Stimulated activated CD4-positive, alpha-beta T cell treated with anti-CD3 and anti-CD28 coated beads, Interleukin-12 subunit alpha, Interleukin-12 subunit beta, amount 100 ng/mL, for 48 hours (primary cell): ENCODE measurements around the gene SV2A.
"Not testable (repeated sequence)": the region's sequence is repeated elsewhere in the genome, so short reads cannot be mapped to it uniquely, and the experiment has no call there.

Experiments
- DNase-seq, 3 donors: peaks; one replicate each; pipeline ENCODE4 v3.0.0-alpha.2; 2020; ENCODE audit warnings: low read depth in 2 of 3, low spot score in 1 of 3

SV2A gene

DNA sequence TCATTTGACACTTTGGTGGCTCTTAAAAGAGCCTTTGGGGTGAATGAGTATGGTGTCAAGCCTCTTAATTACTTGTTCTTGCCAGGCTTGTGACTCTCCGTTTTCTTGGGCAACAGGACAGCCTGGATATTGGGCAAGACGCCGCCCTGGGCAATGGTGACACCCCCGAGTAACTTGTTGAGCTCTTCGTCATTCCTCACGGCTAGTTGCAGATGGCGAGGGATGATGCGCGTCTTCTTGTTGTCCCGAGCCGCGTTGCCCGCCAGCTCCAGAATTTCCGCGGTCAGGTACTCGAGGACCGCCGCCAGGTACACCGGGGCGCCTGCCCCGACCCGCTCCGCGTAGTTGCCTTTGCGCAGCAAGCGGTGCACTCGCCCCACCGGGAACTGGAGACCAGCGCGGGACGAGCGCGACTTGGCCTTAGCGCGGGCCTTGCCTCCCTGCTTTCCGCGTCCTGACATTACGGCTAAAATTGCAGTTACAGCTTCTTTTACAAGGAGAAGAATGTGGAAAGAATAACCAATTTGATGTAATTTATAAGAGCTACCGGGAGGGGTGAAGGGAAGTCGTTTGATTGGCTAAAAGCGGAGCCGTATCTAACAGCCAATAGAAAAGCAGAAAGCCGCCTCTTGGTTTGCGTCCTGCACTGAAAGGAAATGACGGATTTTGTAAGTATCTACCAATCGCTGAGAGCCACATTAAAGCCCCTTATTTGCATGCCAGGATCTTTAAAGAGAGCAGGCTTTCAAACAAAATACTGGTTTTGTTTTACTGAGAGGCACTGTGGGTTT is 30.0 kb downstream of the SV2A start:
- peak; percentile 60 to 69 (median 62) for DNase-seq

DNA sequence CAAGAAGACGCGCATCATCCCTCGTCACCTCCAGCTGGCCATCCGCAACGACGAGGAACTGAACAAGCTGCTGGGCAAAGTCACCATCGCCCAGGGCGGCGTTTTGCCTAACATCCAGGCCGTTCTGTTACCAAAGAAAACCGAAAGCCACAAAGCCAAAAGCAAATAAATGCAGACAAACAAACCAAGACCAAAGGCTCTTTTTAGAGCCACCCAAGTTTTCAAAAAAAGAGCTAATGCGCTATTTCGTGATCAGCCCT is 30.5 kb downstream of the SV2A start:
- DNase-seq: not testable (repeated sequence)

DNA sequence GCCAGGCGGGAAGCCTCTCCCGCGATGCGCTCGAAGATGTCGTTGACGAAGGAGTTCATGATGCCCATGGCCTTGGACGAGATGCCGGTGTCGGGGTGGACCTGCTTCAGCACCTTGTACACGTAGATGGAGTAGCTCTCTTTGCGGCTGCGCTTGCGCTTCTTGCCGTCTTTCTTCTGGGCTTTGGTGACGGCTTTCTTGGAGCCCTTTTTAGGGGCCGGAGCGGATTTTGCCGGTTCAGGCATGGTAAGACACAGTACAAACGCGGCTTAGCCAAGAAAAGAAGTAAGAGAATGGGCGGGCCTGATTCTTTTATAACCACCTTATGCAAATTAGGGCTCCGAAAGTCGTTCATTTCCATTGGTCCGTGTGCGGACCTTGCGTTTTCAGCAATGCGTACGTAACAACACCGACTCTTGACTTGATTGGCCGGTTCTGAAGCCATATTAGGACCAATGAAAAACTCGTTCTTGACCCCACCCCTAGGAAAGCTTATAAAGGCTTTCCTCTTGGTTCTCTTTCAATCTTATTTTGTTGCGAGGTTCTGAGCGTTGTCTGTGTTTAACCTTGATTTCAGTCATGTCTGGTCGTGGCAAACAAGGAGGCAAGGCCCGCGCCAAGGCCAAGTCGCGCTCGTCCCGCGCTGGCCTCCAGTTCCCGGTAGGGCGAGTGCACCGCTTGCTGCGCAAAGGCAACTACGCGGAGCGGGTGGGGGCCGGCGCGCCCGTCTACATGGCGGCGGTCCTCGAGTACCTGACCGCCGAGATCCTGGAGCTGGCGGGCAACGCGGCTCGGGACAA is 31.0 kb downstream of the SV2A start:
- peak; percentile 70 to 91 (median 80) for DNase-seq

DNA sequence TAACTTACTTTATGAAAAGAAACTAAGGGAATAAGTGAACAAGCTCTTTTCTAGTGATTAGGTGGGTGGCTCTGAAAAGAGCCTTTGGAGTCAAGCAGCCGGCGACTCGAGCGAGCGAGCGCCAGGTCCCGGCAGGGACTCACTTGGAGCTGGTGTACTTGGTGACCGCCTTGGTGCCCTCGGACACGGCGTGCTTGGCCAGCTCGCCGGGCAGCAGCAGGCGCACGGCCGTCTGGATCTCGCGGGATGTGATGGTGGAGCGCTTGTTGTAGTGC is 31.6 kb downstream of the SV2A start:
- not testable (repeated sequence) for DNase-seq

DNA sequence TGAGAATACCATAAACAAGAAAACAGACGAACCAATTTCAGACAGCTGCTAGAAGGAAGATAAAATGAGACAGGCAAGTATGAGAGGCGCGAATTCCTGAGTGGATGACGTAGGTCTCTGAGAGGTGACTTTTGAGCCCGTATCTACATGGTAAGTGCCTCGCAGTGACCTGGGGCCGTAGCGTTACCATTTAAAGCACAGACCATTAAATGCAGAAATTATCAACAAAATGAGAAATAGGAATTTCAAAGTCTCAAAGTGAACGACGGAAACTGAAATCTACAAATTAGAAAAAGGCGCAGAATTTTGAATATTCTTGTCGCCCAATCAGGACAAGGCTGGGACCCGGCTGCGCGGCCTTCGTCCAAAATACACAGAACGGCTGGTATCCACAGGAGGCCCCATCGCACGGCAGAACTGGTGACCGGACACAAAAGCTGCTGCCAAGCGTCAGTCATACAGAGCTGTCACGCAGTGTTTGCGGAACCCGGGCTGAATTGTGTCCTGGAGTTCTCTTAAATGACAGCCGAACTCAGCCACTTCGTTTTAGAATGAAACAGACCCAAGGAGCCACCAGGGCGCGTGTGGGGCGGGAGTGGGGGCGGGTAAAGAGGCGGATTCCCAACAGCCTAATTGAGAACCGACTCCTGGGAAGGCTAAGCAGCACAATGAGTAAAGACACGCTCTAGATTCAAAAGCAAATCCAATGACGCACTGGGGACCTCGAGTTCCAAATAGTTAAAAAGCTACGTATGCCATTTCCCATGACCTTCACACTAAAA is 32.1 kb downstream of the SV2A start:
- peak; percentile 70 to 79 (median 76) for DNase-seq

DNA sequence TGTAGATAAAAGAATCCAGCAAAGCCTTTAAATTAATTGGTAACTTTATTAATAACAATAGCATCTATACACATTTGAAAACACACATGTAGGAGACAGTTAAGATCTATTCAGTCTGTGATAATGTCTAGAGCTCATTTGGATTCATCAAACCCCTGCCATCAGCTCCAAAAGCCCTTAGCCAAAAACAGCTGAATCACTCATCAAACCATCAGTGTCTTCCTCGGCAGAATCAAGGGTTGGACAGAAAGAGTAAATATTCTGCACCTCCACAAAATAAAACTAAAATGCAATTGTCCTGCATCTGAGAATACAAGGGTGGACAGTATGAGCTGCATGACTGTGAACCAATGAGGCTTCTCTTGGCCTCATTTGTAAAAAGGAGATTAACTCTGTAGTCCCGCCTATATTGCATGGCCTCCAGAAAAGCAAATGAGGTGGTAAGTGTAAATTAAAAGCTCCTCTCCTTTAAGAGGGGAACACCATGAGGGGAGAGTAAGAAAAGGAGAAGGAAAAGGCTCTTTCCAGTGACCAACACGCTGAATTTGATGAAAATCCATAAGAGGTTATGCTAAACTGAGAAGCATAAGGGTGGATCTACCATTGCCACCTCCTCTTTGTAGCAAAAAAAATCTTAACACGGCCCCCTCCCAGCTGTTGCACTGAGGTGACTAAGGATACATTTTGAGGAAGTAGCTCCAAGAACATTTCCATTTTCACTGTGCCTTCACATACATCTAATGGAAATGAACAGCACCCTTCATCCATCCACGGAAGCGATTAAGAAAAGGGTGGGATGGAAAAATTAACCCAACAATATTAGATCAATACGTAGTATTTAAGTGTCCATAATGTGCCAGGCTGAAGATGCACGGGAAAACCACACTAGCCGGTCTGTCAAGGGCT is 33.0 kb downstream of the SV2A start:
- peak in 2 of 3 donors; percentile 16 to 36 for DNase-seq

DNA sequence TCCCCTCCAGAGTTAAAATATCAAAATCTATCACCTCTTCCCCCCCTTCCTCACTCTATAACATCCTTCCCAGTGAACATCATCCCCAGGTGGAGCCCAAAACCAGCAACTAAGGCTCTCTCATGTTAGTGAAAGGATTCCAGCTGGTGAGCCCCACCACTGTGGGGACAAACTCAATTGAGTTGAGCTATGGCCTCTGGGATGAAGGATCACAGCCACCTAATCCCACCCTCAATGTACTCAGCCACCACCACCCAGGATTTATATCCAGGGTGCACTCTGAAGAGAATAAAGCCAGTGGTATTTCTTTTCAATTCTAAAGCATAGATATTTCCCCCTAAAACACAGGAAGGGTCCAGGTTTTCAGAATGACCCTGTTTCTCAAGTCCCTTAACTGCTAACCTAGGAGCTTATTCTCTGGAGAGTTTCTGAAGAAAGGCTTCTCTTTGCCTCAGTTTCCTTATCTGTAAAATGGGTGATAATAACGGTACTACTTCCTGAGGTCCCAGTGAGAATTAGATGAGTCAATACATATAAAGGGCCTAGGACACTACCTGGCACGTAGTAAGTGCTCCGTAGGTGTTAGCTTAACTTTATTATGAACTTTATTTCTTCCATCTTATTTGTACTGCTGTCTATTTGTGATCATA is 33.9 kb downstream of the SV2A start:
- no peak for DNase-seq

DNA sequence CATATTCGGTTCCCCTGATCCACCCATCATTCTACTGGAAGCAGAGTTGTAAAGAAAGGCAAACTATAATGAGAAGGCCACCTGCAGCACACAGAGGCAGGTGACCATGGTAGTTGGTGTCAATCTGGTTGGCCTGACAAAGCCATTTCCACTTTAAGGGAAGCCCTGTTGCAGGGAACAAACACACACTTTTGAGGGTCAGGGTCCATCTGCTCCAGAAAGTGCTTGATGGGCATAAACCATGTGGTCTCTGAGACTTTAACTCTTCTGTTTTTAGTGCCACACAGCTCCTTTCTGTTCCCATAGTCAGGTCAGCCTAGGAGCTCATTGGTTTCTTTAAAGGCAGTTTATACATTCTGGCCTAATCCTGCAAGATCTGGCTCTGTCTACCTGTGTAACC is 35.8 kb downstream of the SV2A start:
- no peak for DNase-seq

DNA sequence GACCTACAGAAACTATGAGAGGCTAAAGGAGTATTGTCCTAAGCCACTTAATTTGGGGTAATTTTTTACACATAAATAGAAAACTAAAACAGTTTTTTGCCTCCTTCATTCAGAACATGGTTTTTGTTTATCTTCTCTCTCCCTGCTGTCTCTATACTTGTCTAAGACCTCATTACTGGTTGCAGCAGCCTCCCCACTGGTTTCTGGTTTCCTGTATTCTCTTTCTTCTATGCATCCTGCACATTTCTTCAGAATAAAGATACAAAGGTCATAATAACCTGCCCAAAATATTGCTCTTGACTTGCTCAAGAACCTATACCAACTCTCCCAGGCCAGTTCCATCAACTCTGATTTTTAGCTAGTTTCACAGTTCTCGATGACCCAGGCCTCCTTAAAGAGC is 38.1 kb downstream of the SV2A start:
- no peak for DNase-seq

DNA sequence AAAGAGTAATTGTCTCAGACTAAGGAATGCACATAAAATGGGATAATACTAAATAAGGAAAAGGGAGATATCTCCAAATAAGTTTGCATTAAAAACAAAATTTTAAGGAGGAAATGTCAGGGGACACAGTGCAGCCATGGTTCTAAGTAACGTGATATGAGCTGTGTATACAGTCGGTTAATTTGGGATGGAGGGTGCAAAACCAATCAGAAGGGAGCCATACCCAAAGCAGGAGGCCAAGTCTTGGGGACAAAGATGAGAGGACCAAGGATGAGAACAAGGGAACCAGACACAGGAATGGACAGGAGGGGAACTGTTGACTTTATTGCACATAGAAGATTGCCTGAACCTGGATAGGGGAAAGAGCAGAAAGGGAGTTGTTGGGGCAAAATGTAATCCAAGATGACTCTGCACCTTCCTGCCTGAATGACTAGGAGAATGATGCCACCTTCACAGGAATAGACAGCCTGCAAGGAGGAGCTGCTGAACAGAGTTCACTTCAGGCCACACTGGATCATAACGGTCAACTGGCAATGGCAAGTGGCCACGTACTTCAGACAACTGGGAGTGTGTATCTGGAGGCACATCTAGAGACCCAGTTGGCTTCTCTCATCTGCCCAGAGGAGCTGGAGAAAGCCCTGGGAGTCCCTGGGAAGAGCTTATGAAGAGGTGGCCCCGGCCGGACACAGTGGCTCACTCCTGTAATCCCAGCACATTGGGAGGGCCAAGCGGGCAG is 40.3 kb downstream of the SV2A start:
- no peak for DNase-seq

DNA sequence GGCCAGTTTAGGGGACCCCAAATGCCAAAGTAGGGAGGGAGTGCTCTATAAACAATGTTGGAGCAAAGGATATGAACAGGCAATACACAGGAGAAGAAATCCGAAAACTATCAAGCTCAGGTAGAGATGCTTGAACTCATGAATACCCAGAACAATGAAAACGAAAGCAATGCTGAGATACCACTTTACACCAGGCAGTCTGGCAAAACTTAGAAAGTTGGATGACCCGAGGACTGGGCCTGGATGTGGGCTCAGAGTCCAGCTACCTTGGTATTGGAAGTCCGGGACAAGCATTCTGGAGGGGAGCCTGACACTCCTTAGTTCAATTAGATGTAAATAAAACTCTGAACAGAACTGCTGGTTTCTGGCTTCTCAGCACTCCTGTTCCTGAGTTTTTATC is 44.6 kb downstream of the SV2A start:
- DNase-seq: not testable (repeated sequence)

DNA sequence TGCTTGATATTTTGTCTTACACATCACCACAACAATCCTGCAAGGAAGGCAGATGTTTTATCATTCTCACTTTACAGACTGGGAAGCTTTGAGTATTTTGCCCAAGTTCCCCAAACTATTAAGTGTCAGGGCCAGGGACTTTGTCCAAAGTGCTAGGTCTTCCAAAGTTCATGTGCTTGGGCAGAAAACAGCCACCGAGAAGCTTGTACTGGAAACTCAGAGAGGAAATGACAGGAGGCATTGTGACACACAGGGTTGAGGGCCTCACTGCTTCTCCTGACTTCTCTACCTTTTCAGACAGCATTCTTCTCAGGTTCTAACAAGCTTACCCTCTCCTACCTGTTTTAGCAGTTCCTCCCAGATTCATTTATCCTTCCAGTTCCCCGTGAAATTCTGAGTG is 50.8 kb downstream of the SV2A start:
- not testable (repeated sequence) for DNase-seq

DNA sequence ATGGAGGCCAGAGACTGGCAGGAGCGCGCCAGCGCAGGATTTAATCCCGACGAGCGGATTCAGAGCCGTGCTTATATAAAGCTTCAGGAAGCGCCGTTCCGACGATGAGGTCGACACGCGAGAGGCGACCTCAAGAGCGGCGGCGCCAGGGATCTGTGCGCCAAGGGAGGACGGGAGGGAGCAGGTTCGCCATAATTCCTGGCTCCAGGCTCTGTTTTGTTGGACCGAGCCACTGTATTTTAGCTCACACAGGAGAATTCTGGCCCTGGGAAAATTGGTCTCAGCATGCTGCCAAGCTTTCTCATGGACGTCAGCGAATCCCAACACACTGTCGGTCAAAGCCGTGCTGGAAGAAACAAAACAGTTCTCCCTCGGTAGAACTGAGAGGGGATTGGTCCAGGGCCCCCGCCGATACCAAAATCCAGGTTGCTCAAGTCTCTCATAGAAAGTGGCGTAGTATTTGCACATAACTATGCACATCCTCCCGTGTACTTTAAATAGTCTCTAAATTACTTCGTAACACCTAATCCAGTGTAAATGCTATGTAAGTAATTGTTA is 56.1 kb downstream of the SV2A start:
- not testable (repeated sequence) for DNase-seq

DNA sequence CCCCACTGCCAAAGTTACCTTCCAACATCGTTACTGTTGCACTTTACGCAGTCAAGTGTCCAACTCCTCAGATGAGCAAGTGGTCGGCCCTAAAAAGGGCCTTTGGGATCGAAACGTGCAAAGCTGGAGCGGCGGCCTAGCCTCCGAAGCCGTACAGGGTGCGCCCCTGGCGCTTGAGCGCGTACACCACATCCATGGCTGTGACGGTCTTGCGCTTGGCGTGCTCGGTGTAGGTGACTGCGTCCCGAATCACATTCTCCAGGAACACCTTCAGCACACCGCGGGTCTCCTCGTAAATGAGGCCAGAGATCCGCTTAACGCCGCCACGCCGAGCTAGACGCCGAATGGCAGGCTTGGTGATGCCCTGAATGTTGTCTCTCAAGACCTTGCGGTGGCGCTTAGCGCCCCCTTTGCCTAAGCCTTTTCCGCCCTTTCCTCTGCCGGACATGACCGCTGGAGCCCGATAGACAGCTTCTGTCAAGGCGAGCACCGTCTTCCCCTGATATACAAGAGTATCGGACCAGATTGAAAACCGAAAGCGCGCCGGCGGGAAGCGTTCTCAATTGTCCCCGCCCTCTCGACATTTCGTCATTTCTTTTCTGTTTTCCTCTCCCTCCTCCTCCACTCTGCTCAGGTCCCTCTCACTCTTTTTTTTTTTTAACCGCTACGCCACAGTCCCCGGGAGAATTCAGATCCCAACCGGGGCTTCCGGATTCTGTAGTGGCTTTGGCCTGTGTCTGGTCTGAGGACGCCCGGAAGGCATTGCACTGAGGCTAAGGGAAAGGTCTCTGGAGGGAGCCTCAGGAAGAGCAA is 56.8 kb downstream of the SV2A start:
- not testable (repeated sequence) for DNase-seq

DNA sequence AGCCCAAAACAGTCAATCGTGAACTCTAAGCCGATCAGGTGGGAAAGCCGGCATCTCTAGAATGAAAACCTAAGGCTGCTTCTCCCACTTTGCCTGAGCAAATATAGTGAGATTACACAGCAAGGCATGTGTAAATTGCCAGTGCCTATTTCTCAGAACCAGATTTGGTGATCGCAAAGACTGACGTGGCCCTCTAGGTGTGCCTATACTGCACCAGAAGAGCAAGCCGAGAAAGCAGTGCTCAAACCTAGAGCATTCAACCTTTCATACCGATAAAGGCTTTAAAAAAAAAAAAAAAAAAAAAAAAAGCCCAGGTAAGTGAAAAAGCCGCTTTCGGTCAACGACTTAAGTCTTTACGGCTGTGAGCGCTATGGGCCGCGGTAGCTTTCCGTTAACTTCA is 57.4 kb downstream of the SV2A start:
- not testable (repeated sequence) for DNase-seq
